Fibroblast of gingiva (primary cell): ENCODE measurements around the gene S100A6.

Source experiments
- DNase-seq: peaks from one replicate; pipeline ENCODE4 v3.0.0-alpha.2; 2011; ENCODE audit warnings: low read depth

S100A6 gene

DNA sequence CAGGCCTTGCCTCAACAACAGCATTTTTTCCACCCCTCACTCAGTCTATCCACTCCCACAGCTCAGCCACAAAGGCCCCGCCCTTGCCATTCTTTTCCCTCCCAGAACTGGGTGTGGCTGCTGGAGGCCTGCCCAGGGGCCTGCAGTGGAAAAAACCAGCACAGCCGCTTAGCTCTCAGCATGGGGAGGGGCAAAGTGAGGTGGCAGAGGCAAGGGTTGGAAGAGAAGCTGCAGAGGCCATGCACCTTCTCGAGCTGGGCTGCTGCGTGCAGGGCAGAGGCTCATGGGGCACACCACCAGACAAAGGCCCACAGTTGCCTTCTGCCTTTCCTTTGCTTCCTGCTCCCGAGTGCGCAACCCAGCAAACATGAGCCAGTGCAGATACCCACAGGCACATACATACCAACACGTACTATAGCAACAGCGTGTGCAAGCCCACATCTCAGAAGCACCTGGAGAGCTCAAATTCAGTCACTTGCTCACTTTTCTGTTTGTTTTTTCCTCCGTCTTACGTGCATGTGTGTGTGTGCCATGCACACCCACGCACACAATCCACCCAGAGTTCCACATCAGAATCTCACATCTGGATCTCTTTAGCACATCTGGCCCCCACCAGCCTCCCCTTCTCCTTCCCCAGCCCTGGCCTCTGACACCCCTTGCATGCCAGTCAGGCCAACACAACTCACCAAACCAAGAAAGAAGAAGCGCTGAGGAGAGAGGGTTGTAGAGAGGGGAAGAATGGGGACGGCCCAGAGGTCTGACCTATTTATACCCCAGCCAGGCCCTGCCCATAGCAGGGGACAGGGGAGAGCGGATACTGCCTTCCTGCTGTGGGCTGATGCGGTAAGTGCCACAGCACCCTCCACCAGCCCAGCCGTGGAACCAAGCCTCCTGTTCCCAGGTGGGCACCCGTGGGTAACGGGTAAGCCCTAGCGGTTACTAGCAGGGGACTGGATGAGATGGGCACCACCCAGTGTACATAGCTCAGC lies 9.6 kb upstream of the S100A6 start, which contains the start of gene S100A4:
Gene S100A4 (minus strand): TSS at position 740 of the 989 bp plus-strand sequence. CDS start 1,012 bp downstream, outside the sequence.
- DNase-seq, result peak; percentile 96

DNA sequence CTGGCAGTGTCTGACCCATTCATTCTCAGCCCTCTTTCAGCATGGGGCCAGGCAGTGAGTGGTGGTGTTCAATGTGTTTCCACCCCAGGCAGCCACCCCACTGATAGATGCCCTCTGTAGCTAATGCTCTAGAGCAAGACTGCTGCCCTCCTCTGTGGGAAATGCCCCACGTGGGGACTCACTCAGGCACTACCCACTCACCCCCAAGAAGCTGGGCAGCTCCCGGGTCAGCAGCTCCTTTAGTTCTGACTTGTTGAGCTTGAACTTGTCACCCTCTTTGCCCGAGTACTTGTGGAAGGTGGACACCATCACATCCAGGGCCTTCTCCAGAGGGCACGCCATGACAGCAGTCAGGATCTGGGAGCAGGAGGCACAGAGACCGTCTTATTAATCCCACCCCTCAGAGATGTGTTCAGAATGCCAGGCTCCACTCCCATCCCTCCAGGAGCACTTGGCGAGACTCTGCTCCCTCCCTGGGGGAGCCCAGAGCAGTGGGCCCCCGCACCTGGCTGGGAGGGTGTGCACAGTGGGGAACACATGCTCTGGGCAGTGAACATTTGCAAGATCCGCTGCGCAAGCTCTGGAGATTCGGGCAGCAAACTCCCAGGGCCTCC lies 8.8 kb upstream of the S100A6 start:
- no peak for DNase-seq

DNA sequence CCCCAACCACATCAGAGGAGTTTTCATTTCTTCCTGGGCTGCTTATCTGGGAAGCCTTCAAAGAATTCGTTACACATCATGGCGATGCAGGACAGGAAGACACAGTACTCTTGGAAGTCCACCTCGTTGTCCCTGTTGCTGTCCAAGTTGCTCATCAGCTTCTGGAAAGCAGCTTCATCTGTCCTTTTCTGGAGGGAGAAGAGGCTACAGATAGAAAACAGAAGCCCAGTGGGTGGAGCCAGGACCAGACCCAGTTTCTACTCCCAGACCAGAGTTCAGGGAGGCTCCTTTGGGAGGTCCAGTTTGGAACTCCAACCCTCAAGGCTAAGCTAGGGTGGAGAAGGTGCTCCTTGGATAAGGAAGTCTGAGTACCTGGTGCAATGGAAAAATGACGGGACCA lies 7.9 kb upstream of the S100A6 start:
- no peak for DNase-seq

DNA sequence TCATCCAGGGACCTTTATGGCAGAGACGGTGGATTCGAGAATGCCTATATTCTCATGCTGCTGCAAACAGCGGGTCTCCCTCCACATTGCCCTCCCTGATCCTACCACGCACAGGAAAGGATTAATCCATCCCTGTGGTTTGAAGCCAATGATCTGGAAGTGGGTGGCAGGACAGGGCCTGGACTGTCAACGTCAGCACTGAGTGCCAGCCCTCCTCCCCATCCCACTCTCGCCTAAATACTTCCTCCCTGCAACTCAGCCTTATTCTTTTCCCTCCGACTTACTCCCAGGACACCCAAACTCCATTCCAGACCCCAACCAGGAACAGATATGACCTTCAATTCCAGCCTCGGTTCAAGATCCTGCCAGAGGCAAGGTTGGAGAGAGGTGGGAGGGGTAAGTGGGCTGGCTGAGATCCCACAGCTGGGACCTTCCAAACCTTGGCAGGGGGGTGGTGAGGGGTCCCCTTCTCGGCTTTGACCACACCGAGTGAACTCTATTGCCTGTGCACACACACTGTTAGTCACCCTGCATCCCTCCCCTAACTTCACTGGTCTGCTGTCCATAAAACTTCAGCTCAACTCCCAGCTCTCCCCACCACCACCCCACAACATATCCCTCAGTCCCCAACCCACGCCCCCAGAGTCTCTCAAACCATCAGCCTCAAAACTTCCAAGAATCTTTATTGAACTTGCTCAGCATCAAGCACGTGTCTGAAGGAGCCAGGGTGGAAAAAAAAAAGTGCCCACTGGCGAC lies 7.3 kb upstream of the S100A6 start:
- no peak for DNase-seq

DNA sequence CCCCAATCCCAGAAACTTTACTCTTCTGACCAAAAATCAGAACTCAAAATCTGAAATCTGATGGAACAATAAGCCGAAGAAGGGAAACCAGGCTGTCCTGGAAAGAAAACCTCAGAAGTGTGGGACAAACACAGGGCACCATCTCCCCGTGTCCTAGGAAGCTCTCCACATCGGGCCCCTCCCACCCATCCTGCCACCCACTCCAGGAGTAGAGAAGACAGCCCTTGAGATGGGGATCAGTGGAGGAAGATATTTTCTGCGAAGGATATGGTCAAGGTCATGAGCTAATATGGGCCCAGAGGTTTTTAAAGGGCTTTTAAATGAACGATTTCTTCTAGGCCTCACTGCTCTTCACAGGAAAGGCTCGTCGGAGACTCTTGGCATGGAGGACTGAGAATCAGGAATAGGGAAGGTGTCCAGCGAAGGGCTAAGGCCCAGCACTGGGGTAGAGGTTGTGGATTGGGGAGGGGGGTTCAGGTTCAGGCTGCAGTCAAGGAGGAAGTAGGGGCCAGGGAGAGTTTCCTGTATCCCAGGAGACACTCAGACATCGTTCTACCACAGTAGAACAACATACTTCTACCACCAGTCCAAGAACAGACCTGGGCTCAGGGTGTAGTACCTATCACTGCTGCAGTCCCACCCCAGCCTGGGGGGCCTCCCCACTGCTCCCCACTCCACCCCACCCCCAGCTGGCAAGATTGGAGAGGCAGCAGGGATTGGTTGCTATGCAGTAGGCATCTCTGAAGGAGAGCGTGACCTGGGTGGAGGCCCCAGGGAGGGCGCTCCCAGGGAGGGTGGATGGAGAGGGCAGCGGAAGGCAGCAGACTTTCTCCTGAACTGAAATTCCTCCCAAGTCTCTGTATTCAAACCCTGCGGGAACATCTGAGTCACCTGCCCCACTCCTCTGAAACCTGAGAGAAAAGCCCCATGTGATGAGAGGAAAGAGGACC lies 6.1 kb upstream of the S100A6 start:
- DNase-seq, result no peak

DNA sequence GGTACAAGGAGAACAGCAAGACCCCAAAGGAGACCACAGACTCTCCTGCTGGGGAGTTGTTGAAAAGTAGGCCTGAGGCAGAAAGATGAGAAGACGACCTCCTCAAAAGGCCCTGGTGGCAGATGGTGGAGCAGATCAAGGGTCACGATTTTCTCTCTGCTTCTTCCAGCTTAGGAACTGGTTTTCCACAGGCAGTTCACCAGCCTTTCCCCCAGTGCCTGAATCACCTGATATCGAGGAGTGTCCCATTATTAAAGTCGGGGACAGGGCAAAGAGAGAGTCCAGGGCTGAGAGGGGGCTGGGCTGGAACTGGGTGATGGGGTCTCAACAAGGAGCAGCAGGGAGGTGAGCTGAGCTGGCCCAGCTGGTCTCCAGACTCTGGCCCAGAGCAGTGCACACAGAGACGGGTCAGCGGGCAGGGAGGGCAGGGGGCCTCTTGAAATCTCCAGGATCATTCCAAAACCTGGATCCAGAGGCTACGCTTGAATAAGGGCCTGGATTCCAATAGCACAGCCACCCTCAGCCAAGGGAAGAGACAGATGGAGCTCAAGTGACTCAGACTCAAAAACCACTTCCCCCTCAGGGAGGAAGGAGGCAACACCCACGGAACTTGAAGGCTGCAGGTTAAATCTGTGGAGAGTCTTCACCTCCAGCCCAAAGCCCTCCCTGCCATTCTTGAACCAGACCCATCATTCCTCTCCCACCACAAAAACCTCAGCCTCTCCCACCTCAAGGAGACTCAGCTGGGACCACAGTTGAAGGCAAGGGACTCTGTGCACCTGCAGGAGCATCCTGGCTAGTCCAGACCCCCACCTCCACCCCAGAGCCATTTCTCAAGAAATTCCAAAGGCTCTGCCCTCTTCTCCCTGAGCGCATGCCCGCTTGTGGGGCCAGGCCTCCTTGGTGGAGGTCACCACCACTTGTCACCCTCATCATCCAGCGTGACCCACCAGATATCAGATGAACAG lies 4.9 kb upstream of the S100A6 start, which contains the start of gene S100A5:
Gene S100A5 (minus strand): TSS at position 541 of the 968 bp plus-strand sequence. CDS start 743 bp downstream, outside the sequence.
- DNase-seq, result no peak

DNA sequence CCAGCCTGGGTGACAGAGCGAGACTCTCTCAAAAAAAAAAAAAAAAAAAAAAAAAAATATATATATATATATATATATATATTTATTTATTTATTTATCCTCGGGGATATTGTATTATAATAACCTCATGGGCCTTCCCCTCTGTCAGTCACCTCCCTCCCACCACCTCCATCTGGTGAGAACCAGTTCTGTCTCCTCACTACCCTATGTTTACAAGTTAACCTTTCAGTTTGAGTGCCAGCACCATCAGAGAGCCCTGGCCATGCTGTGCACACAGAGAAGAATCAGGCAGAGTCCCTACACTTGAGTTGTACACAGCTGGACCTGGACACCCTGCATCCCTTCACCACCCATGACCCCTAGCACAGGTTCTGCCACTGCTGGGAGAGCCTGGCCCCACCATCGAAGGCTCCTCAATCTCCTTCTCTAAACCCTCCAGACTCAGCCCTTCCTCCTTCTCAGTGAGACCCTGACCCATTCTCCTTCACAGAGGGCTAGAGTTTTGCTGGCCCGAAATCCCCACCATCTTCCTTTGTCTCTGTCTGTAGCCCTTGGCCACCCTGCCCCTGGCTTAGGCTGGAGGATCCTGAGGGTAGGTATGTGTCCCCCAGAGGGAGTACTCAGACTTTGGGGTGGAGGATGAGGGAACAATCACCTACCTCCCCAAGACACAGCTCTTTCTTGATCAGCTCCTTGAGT lies 3.8 kb upstream of the S100A6 start:
- no peak for DNase-seq

DNA sequence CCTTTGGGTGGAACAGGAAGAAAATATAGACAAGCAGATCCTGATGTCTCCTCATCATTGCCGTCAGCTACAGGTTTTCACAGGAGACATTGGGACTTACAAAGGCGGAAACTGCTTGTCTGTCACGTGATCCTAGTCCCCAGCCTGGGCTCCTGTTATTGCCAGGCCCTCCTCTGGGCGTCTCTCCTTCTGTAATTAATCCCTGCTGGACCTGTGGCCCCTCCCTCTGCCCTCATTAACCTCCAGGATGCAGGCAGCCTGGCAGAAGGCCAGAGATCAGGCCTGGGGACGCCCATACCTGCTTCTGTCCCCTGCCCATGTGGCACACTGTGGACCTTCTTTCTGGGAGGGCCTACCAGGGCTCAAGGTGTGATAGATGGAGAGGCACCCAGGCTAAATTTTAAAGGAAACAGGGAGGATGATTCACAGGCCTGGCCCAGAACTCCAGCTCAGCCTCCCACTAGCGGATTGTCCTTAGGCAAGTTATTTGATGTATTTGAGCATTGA lies 2.6 kb upstream of the S100A6 start:
- peak; percentile 33 for DNase-seq

DNA sequence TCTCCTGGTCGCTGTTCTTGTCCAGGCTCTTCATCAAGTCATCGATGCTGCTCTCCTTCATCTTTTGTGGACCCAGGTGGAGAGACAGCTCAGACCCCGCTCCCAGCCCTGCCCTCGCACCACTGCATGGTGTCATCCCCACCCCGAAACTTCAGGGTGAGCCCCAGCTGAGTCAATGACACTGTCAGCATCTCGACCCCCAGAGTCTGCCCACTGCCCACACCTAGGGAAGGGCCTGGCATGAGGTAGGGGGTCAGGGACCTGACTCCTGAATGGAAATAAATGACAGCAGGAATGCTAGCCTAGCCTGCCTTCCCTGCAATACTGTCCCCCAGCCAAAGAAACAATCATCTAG lies 1.6 kb upstream of the S100A6 start:
- DNase-seq, result no peak

DNA sequence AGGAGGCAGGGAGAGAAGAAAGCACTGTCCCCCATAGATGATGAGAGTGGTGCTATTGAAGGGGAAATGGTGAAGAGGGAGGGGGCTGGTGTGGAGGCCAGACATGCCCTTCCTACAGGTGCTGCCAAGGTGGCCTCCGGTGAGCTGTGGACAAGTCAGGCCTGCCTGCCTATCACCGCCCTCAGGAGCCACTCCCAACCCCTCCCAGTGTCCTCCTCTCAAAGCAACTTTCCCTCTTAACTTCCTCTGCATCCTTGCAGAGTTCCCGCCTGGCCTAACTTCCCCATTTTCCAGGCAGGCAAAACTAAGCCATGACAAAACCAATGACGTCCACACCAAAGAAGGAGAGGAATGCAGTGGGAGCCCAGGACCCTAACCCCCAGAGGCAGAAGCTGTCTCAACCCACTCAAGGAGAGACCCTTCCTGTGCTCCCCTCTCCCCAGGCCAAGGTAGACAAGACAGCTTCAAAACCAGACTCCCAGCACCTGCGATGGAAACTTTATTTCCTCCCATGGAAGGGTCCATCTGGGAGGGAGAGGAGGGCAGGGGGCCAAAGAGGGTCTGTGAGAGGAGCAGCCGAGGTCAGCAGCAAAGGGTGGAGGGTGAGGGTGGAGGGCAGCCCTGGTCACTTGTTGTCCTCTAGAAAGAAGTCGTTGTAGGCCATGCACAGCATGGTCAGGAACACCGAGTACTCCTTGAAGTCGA lies 1.0 kb upstream of the S100A6 start:
- no peak for DNase-seq

DNA sequence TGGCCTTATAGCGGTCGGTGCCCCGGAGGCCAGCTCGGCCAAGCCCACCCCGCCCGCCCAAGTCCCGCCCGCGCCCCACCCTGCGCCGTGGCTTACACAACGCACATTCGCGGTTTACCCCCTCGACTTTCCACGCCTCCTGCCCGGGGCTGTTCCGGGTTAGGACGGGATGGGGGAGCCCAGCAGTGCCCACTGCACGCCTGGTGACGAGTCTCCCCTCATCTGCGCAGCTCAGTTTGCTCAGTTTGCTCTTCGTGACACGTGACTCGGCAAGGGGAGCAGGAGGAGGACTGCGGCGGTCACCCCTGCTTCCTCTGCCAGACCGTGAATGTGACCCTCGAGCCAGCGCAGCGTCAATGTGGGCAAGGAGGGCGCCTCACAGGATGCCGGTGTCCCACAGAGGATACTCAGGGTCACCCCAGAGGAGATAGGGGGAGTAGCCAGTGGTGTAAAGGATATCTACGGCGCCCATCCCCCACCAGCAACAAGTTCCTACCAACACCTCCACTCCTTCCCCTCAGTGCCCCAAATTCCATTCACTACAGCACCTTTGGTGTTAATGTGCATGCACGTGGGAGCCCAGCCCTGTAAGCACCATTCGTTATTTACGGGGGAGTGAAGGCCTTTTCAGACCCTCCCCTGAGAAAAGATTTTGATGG lies 350 bp upstream of the S100A6 start:
- peak; percentile 94 for DNase-seq

DNA sequence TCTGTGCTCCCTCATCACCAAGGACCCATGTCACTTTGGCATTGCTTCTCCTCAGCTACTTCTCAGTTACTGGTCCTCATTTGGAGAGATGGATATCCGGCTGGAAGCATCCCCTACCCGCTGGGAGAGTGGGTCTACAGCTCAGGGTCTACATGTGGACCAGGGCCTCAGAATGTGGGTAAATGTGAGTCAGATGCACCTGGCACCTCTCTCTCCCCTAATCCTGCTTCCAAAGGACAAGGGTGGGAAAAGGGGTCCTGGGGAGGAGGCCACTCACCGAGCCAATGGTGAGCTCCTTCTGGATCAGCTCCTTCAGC lies 908 bp downstream of the S100A6 start:
- DNase-seq, result no peak

DNA sequence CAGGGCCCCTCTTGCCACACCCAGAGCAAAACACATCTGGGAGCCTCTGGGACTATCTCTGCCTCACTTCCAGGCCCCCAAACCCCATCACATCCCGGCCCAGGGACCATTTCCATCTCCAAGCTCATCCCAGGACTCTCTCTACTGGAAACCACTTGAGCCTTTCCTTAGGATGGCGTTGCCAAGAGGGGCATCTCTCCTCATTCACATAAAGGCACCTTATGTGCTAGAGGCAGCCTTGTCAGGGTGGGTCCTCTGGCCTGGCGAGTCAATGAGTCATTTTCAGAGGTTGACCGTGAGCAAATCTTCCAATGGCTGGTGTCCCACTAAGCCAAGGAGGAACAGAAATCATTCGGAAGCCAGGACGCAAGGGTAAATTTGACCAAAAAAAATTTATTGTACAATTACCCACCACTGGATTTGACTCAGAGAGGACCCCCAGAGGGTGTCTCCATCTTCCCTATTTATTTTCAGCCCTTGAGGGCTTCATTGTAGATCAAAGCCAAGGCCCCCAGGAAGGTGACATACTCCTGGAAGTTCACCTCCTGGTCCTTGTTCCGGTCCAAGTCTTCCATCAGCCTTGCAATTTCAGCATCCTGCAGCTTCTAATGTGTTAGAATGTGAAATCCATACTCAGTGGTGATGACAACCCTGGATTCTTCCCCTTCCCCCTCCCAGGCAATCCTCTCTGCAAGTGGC lies 1.4 kb downstream of the S100A6 start:
- DNase-seq, result no peak

DNA sequence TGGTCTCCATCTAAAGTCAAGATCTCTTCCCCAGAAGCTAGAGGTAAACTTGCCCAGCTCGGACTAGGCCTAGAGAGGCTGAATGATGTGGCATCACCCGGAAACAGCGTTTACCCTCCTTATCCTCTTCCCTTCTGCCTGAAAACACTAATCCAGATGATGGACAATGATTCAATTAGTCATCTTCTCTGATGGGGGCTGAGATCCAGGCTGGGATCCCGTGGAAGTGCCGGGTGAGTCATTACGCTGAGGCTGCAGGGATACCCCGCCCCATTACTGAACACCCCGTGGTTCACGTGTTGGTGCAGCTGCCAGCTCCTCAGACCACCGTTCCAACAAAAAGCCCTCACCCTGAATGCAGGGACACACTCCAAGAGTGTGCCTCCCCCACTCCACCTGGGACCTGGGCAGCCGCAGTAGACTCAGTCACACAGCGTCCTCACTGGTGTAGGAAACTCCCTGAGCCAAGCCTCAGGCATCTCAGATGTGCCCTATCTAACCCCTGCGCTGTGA lies 2.0 kb downstream of the S100A6 start:
- DNase-seq, result peak; percentile 56

DNA sequence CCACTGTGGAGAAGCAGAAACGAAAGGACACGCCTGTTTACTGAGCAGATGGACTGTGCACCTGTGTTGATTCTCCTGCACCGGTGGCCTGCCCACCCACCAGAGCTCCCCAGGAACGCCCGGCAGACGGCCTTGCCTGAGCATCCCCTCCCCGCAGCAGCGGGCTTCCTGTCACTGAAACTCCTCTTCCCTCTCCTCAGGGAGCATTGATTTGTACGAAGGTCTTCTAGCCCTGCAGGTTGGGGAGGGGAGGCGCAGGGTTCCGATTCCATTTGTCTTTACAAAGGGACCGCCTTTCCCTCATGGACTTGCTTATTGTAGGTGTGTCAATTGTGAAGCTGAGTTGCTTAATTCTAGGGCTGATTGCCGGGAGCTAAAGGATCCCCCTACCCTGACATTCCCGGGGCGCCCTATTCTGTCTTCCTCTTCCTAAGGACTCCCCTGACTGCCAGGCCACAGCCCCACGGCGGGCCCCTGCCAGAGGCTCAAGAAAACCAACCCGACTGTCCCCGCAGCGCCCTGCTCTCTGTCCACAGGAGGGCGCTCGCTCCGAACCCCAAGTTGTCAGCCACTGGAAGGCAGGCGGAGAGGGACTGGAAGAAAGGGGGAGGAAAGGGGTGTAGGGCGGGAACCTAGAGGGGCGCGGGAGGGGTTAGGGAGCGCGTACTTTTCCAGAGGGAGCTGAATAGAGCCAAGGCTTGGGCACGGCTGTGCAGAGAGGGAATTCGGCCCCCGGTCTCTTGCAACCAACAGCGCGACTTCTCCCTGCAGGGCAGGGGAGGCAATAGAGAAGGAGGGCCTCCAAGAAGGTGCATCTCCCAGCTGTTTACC lies 2.8 kb downstream of the S100A6 start:
- peak; percentile 88 for DNase-seq

DNA sequence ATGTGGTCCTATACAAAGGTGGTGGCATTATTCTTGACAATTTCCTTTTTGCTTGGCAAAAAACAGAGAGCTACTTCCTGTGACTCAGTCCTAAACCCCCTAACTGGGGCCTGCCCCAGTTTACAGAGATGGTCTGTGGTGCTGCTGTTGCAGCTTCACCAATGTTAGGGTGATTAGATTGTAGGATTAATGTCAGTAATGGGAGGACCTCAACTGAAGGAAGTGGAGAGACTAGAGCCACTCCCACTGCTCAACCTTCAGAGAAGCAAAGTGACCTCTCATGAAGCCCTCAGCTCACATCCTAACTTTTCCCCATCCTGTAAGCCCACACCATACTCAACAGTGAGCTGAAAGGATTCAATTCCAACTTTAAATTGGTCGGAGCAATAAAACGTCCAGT lies 3.6 kb downstream of the S100A6 start:
- DNase-seq, result no peak
